ENCODE data around the gene HIGD1A. TPM values are rescaled to one million over a fixed set of nuclear protein-coding genes. Genes with fewer than 3 reads are reported as not detected.

Gene HIGD1A
- total and polyA plus RNA-seq, 7 donors, result 81.0 to 169 (median 118) TPM

DNA sequence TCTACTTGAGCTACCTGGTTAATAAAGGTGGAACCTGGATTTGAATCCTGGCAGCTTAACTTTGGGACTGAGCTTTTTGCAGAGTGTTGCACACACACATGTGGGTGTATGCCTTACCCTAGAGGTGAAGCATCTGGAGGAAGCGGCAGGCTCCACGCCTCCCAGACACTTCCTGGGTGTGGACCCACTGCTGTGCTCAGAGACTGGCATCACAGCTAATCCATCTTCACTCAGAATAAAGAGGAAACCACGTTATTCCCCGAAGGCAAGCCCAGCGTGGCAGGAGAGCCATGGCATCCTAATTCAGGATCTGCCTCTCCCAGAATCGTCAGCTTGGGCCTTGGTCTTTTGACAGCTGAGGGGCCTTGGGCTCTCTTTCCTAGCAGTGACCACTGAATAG, 56.7 kb downstream of the HIGD1A start:
- H3K27ac ChIP-seq, result peak overlapping the region; percentile 21
- intact Hi-C loops (cut with DNase I), result loop anchor here (5.0 to 10.0 kb wide), 2 partner anchors 93 to 165 kb away; partner anchors contain the start of genes SEC22C (in 1 of the 2) and ZBTB47 (in 1 of the 2)

GRCh38 chr3:42746455-42747450, 57.5 kb downstream of the HIGD1A start:
- no peaks in the 10 kb centered on the region for H3K9me3 ChIP-seq
- H3K36me3 ChIP-seq (ENCODE audit: insufficient read depth in 1 of 2, low read depth in 1 of 2), result no peaks in the 10 kb centered on the region
- peak overlapping the region; percentile 95 for H3K27ac ChIP-seq
- TF ChIP-seq, protein P1, sequence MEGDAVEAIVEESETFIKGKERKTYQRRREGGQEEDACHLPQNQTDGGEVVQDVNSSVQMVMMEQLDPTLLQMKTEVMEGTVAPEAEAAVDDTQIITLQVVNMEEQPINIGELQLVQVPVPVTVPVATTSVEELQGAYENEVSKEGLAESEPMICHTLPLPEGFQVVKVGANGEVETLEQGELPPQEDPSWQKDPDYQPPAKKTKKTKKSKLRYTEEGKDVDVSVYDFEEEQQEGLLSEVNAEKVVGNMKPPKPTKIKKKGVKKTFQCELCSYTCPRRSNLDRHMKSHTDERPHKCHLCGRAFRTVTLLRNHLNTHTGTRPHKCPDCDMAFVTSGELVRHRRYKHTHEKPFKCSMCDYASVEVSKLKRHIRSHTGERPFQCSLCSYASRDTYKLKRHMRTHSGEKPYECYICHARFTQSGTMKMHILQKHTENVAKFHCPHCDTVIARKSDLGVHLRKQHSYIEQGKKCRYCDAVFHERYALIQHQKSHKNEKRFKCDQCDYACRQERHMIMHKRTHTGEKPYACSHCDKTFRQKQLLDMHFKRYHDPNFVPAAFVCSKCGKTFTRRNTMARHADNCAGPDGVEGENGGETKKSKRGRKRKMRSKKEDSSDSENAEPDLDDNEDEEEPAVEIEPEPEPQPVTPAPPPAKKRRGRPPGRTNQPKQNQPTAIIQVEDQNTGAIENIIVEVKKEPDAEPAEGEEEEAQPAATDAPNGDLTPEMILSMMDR (IDR thresholded peaks at IDR 0.05), result no peak
- peaks cover 22% of the 10 kb centered on the region for H3K4me1 ChIP-seq
- H3K4me3 ChIP-seq, result no peak overlapping the region
- peak in 1 of 4 donors; percentile 4 for ATAC-seq
- intact Hi-C loops (cut with DNase I), result loop anchor here (5.0 to 10.0 kb wide), 2 partner anchors 92 to 164 kb away; partner anchors contain the start of genes SEC22C (in 1 of the 2) and ZBTB47 (in 1 of the 2)
- DNase-seq, result no peak
- WGBS, 3 donors, result 45 to 65% (median 51%) methylated on average over 11 of the region's 11 CpGs
- no peaks in the 10 kb centered on the region for H3K27me3 ChIP-seq (ENCODE audit: insufficient read depth in 3 of 3, low read length in 2 of 3)

More for the DNA sequence above, 56.7 kb downstream of the HIGD1A start:
- H3K27me3 ChIP-seq (ENCODE audit: insufficient read depth in 3 of 3, low read length in 2 of 3), result no peaks in the 10 kb centered on the region
- no peak for ATAC-seq
- no peak overlapping the region for H3K4me3 ChIP-seq
- TF ChIP-seq, protein P1 (IDR thresholded peaks at IDR 0.05), result no peak
- no peak for DNase-seq
- peaks cover 22% of the 10 kb centered on the region for H3K4me1 ChIP-seq
- 66 to 76% (median 71%) methylated on average over 6 of the region's 6 CpGs for WGBS, 3 donors
- no peaks in the 10 kb centered on the region for H3K9me3 ChIP-seq
- H3K36me3 ChIP-seq (ENCODE audit: insufficient read depth in 1 of 2, low read depth in 1 of 2), result no peaks in the 10 kb centered on the region

- H3K36me3 ChIP-seq (ENCODE audit: insufficient read depth in 1 of 2, low read depth in 1 of 2), result no peaks in the 10 kb centered on the region
- H3K27me3 ChIP-seq (ENCODE audit: insufficient read depth in 3 of 3, low read length in 2 of 3), result no peaks in the 10 kb centered on the region
- DNase-seq (no peak), ATAC-seq (no peak)
- H3K4me3 ChIP-seq, result no peak overlapping the region
- H3K9me3 ChIP-seq, result no peaks in the 10 kb centered on the region
- H3K27ac ChIP-seq, result peak overlapping the region; percentile 95
- peaks cover 26% of the 10 kb centered on the region for H3K4me1 ChIP-seq
- intact Hi-C loops (cut with DNase I), result loop anchor here (2.0 to 10.0 kb wide), 3 partner anchors 91 to 164 kb away; partner anchors contain the start of genes SEC22C (in 1 of the 2) and ZBTB47 (in 1 of the 2)
- TF ChIP-seq, protein P1 (IDR thresholded peaks at IDR 0.05), result no peak
- 57 to 68% (median 58%) methylated on average over 8 of the region's 8 CpGs for WGBS, 3 donors
Measured at GRCh38 chr3:42745776-42746454, 58.4 kb downstream of the HIGD1A start.

DNA sequence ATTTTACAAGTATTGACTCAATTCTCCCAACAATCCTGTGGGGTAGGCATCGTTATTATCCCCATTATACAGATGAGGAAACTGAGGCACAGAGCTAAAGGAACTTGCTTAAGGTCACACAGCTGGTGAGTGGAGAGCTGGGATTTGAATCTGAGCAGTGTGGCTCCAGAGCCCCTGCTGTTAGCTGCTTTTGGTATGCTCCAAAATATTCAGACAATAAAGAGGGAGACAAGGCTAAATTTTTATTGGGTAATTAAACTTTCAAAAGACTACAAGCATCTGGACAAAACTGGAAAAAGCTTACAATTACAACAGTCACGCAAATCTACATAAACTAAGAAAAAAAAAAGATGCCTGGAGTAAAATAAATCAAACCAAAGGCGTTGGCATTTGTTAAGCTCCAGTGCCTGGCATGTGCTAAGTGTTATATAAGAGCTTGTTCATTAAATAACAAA, 59.0 kb downstream of the HIGD1A start:
- Histone ChIP-seq H3K27me3 (ENCODE audit: insufficient read depth in 3 of 3, low read length in 2 of 3) (no peaks in the 10 kb centered on the region), H3K27ac (peak overlapping the region; percentile 95), H3K4me3 (no peak overlapping the region), H3K36me3 (ENCODE audit: insufficient read depth in 1 of 2, low read depth in 1 of 2) (no peaks in the 10 kb centered on the region), H3K4me1 (peaks cover 32% of the 10 kb centered on the region), H3K9me3 (no peaks in the 10 kb centered on the region)
- ATAC-seq (no peak), DNase-seq (no peak)
- TF ChIP-seq, protein P1 (IDR thresholded peaks at IDR 0.05), result no peak
- intact Hi-C loops (cut with DNase I), result loop anchor here (2.0 to 10.0 kb wide), 3 partner anchors 91 to 163 kb away; partner anchors contain the start of genes SEC22C (in 1 of the 2) and ZBTB47 (in 1 of the 2)
- WGBS, 3 donors, result 71 to 81% (median 76%) methylated on average over 3 of the region's 3 CpGs

All from psoas muscle (tissue), 8 donors.